HEK293 (cell line): Measurements from ENCODE around the gene SHISAL2A.

Source experiments
- CTCF ChIA-PET: fragments of 350-600 bp; formaldehyde crosslinking; extraction: SDS; loops from one replicate; lab custom pipeline; 2021; ENCODE audit warnings: antibody characterized with exemption; lab: Yijun Ruan, JAX
- POLR2A ChIA-PET: fragments of 300-600 bp; formaldehyde crosslinking; extraction: SDS; loops from one replicate; lab custom pipeline; 2020; ENCODE audit warnings: antibody characterized with exemption, inconsistent platforms; lab: Yijun Ruan, JAX
- H3K27ac ChIP-seq: fragments of 200-500 bp; sonication (Bioruptor generic); 2 replicates; pipeline ENCODE4 v1.5.1; 2014; ENCODE audit warnings: low read depth, low read length, control low read depth, inconsistent platforms; ENCODE audit errors: extremely low read depth
- H3K36me3 ChIP-seq, 2 experiments: fragments of 200-500 bp in 1 of 2; sonication (Bioruptor generic) in 1 of 2; 1 replicate in 1 of 2; 2 replicates in 1 of 2; pipeline ENCODE4 v1.5.1; 2014 to 2017; ENCODE audit warnings: inconsistent platforms in 2 of 2, low read length in 2 of 2; ENCODE audit not compliant: control insufficient read depth in 2 of 2, insufficient read depth in 1 of 2
- H3K4me1 ChIP-seq: fragments of 200-500 bp; sonication (Bioruptor generic); 2 replicates; pipeline ENCODE4 v1.5.1; 2014; ENCODE audit warnings: mild to moderate bottlenecking, low read length, inconsistent platforms; ENCODE audit not compliant: control insufficient read depth, insufficient read depth
- H3K4me3 ChIP-seq: 2 replicates; pipeline ENCODE4 v1.5.1; 2011; ENCODE audit warnings: low read depth, mild to moderate bottlenecking, control low read depth, low read length, moderate library complexity
- H3K9me3 ChIP-seq: fragments of 200-500 bp; sonication (Bioruptor generic); 2 replicates; pipeline ENCODE4 v1.5.1; 2014; ENCODE audit warnings: low read depth, low read length, inconsistent platforms; ENCODE audit not compliant: control insufficient read depth, insufficient read depth
- BCL11A ChIP-seq: fragments of 450-650 bp; formaldehyde crosslinking; IDR thresholded peaks from 2 replicates; pipeline ENCODE4 v1.5.1; 2016; ENCODE audit warnings: low read depth, missing biosample characterization, missing genetic modification characterization
- ELK4 ChIP-seq: IDR thresholded peaks from 2 replicates; pipeline ENCODE4 v1.6.1; 2011; ENCODE audit warnings: mild to moderate bottlenecking, low read depth, low read length, borderline replicate concordance
- KLF1 ChIP-seq: fragments of 450-650 bp; formaldehyde crosslinking; IDR thresholded peaks from 2 replicates; pipeline ENCODE4 v1.5.1; 2016; ENCODE audit warnings: missing biosample characterization, missing genetic modification characterization
- PRDM1 ChIP-seq: fragments of 450-650 bp; formaldehyde crosslinking; IDR thresholded peaks from 2 replicates; pipeline ENCODE4; 2016; ENCODE audit warnings: missing biosample characterization, missing genetic modification characterization
- PRDM10 ChIP-seq: fragments of 450-650 bp; formaldehyde crosslinking; IDR thresholded peaks from 2 replicates; pipeline ENCODE4 v1.5.1; 2016; ENCODE audit warnings: missing biosample characterization, missing genetic modification characterization
- SCRT1 ChIP-seq: fragments of 450-650 bp; formaldehyde crosslinking; IDR thresholded peaks from 2 replicates; pipeline ENCODE4 v1.5.1; 2016; ENCODE audit warnings: missing biosample characterization, missing genetic modification characterization, borderline replicate concordance
- SP7 ChIP-seq: fragments of 450-650 bp; formaldehyde crosslinking; IDR thresholded peaks from 2 replicates; pipeline ENCODE4 v1.5.1; 2016; ENCODE audit warnings: missing biosample characterization, missing genetic modification characterization
- ZFP3 ChIP-seq: fragments of 450-650 bp; formaldehyde crosslinking; IDR thresholded peaks from 2 replicates; pipeline ENCODE4 v1.5.1; 2016; ENCODE audit warnings: low read depth, missing biosample characterization, missing genetic modification characterization
- ZNF48 ChIP-seq: fragments of 450-650 bp; formaldehyde crosslinking; IDR thresholded peaks from 2 replicates; pipeline ENCODE4 v1.5.1; 2016; ENCODE audit warnings: missing biosample characterization, missing genetic modification characterization
- ZNF548 ChIP-seq: fragments of 450-650 bp; formaldehyde crosslinking; IDR thresholded peaks from 2 replicates; pipeline ENCODE4 v1.5.1; 2016; ENCODE audit warnings: missing biosample characterization, missing genetic modification characterization
- ZNF610 ChIP-seq: fragments of 450-650 bp; formaldehyde crosslinking; IDR thresholded peaks from 2 replicates; pipeline ENCODE4 v1.5.1; 2016; ENCODE audit warnings: missing biosample characterization, missing genetic modification characterization, borderline replicate concordance
- ZNF830 ChIP-seq: fragments of 450-650 bp; IDR thresholded peaks from 2 replicates; pipeline ENCODE4 v1.5.0; 2018; ENCODE audit warnings: missing biosample characterization, missing genetic modification characterization, low read depth, mild to moderate bottlenecking, moderate library complexity
- TF ChIP-seq, protein P1 (sequence below): fragments of 450-650 bp; formaldehyde crosslinking; IDR thresholded peaks from 2 replicates; pipeline ENCODE4 v1.5.1; 2016; ENCODE audit warnings: missing biosample characterization, missing genetic modification characterization
- TF ChIP-seq, protein P2 (sequence below): sonication (generic); formaldehyde crosslinking; IDR thresholded peaks from 2 replicates; pipeline ENCODE4 v1.8.1; 2022; ENCODE audit warnings: mild to moderate bottlenecking, moderate library complexity, missing genetic modification reagents
- TF ChIP-seq, protein P3 (sequence below): fragments of 450-650 bp; formaldehyde crosslinking; IDR thresholded peaks from 2 replicates; pipeline ENCODE4 v1.5.1; 2016; ENCODE audit warnings: missing biosample characterization, missing genetic modification characterization

The SHISAL2A gene

DNA sequence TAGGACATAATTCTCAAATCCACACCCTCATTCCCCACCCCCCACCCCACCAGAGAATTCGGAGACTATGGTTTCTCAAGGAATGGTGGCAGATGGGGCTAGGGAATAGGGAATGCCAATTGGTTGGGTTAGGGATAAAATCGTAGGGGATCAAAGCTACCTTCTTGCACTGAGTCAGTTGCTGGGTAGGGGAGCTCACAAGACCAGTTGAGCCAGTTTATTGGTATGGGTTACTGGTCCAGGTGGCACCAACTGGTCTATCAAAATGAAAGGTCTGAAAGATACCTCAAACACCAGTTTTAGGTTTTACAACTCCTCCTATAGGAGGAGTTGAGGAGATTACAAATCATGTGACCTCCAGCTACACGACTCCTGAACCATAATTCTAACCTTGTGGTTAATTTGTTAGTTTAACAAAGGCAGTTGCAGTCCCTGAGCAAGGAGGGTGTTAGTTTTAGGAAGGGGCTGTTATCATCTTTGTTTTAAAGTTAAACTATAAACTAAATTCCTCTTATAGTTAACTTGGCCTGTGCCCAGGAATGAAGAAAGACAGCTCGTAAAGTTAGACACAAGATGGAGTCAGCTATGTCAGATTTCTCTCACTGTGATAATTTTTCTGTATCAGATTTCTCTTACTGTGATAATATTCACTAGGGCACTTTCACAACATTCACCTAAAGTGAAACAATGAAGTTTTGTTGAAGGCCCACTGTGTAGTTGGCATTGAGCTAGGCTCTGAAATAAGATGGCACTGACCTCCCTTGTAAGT is 2.5 kb downstream of the SHISAL2A start:
- POLR2A ChIA-PET, result interaction anchor here (1.4 kb wide), 1 partner anchor 231 kb away, joined by 3 read pairs; the partner anchor contains the start of gene PRPF38A
- Histone ChIP-seq H3K36me3 (no peaks in the 10 kb centered on the region), H3K27ac (no peak overlapping the region), H3K9me3 (no peaks in the 10 kb centered on the region), H3K4me1 (no peaks in the 10 kb centered on the region), H3K4me3 (no peak overlapping the region)
- TF ChIP-seq PRDM1 (tag by site-specific recombination) (peak; percentile 45), KLF1 (tag by site-specific recombination) (no peak)
- CTCF ChIA-PET, result interaction anchor here (0.7 kb wide), 2 partner anchors 31 to 88 kb away, joined by 3 read pairs; no protein-coding TSS in a partner anchor

DNA sequence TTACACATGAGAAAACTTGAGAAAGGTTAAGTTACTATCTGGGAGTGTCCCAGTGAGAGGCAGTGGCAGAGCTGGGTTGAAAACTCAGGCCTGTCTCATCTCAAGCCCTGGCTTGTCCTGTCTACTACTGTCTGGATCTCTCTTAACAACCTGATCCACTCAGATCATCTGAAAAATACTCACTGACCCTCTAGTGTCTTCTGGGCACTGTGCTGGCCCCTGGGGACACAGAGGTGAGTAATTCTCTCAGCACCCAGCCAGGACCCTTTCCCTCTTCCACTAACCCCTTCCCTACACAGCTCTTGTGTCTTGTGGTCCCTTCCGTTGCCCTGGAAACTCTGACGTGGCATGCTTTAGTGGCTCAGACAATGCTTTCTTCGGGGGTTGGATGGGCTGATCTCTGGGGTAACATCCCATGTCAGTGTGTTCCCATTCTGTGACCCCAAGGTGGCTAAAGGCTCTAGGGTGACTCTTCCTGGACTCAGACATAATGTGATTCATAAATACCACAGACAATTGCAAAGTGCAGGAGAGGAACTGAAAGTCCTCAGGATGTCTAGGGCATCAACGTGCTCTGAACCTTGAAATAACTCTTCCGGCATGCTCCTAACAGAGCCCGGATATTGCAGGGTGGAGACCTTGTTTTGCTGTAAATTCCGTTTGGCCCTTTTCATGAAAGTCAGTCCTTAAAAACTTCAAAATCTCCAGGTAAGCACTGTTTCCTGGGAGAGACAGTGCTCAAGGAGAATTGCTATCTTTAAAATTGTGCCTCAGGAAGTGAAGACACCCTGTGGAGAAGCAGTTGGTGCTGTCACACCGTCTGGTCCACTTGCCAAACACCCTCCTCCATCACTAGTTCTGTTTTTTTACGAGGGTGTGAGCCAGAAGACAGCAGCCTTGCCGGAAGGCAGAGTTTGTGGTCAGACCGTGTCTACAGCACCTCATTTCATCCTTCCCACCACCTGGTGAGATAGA is 4.0 kb downstream of the SHISAL2A start:
- POLR2A ChIA-PET, result no interaction called here
- H3K4me3 ChIP-seq, result no peak overlapping the region
- H3K27ac ChIP-seq, result no peak overlapping the region
- no peaks in the 10 kb centered on the region for H3K36me3 ChIP-seq
- H3K9me3 ChIP-seq, result no peaks in the 10 kb centered on the region
- no peaks in the 10 kb centered on the region for H3K4me1 ChIP-seq
- CTCF ChIA-PET, result no interaction called here
- no peak for TF ChIP-seq ELK4
- TF ChIP-seq PRDM10 (tag by site-specific recombination), result peak; percentile 85

DNA sequence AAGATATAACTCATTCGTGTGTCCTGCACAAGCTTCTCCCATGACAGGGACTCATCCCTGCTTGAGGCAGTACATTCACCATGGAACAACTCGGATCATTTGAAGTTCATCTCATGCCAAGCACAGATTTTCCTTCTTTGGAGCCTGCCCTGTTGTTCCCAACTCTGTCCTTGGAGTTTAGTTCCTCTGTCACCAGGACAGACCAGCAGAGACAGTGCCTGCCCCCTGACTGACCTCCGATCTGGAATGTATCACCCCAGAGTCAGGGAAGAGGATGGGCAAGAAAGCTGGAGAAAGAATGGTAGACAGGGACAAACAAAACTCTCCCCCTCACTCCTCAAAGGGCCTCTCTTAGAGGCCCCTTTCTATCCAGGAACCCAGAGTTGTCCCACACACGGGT is 5.0 kb downstream of the SHISAL2A start:
- TF ChIP-seq ZNF830 (tag by site-specific recombination) (no peak), ZFP3 (tag by site-specific recombination) (no peak), SP7 (tag by site-specific recombination) (no peak), ZNF48 (tag by site-specific recombination) (no peak), SCRT1 (no peak), BCL11A (tag by site-specific recombination) (no peak), ZNF610 (tag by site-specific recombination) (no peak), ZNF548 (tag by site-specific recombination) (no peak)
- TF ChIP-seq, protein P1, sequence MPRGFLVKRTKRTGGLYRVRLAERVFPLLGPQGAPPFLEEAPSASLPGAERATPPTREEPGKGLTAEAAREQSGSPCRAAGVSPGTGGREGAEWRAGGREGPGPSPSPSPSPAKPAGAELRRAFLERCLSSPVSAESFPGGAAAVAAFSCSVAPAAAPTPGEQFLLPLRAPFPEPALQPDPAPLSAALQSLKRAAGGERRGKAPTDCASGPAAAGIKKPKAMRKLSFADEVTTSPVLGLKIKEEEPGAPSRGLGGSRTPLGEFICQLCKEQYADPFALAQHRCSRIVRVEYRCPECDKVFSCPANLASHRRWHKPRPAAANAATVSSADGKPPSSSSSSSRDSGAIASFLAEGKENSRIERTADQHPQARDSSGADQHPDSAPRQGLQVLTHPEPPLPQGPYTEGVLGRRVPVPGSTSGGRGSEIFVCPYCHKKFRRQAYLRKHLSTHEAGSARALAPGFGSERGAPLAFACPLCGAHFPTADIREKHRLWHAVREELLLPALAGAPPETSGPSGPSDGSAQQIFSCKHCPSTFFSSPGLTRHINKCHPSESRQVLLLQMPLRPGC (tag by site-specific recombination), result no peak
- TF ChIP-seq, protein P2, sequence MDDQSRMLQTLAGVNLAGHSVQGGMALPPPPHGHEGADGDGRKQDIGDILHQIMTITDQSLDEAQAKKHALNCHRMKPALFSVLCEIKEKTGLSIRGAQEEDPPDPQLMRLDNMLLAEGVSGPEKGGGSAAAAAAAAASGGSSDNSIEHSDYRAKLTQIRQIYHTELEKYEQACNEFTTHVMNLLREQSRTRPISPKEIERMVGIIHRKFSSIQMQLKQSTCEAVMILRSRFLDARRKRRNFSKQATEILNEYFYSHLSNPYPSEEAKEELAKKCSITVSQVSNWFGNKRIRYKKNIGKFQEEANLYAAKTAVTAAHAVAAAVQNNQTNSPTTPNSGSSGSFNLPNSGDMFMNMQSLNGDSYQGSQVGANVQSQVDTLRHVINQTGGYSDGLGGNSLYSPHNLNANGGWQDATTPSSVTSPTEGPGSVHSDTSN, result no peak
- TF ChIP-seq, protein P3, sequence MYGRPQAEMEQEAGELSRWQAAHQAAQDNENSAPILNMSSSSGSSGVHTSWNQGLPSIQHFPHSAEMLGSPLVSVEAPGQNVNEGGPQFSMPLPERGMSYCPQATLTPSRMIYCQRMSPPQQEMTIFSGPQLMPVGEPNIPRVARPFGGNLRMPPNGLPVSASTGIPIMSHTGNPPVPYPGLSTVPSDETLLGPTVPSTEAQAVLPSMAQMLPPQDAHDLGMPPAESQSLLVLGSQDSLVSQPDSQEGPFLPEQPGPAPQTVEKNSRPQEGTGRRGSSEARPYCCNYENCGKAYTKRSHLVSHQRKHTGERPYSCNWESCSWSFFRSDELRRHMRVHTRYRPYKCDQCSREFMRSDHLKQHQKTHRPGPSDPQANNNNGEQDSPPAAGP (tag by site-specific recombination), result no peak
- H3K9me3 ChIP-seq, result no peaks in the 10 kb centered on the region
- ChIA-PET POLR2A (no interaction called here), CTCF (no interaction called here)
- no peak overlapping the region for H3K27ac ChIP-seq
- H3K36me3 ChIP-seq, result no peaks in the 10 kb centered on the region
- no peaks in the 10 kb centered on the region for H3K4me1 ChIP-seq
- H3K4me3 ChIP-seq, result no peak overlapping the region
